GM12878 (cell line): ENCODE measurements around the gene ZFR. TPM values are rescaled to one million over a fixed set of nuclear protein-coding genes. Genes with fewer than 3 reads are reported as not detected.

Source experiments
- BACH1 ChIP-seq: fragments of 450-650 bp; IDR thresholded peaks from 2 replicates; pipeline ENCODE4 v1.6.1; 2017; ENCODE audit warnings: mild to moderate bottlenecking, borderline replicate concordance
- BCL3 ChIP-seq: IDR thresholded peaks from 2 replicates; pipeline ENCODE4 v1.6.1; 2011; ENCODE audit warnings: borderline replicate concordance, low read depth, mild to moderate bottlenecking, moderate library complexity, low read length; ENCODE audit not compliant: insufficient read depth, poor library complexity, severe bottlenecking
- FOXK2 ChIP-seq: fragments of 450-650 bp; IDR thresholded peaks from 2 replicates; pipeline ENCODE4 v1.6.1; 2017; ENCODE audit warnings: mild to moderate bottlenecking, moderate library complexity
- GATAD2B ChIP-seq: fragments of 450-650 bp; conservative IDR thresholded peaks from 2 replicates; pipeline ENCODE4 v1.6.1; 2017; ENCODE audit warnings: low read depth, mild to moderate bottlenecking, moderate library complexity
- HCFC1 ChIP-seq: fragments of 150-350 bp; IDR thresholded peaks from 2 replicates; pipeline ENCODE4 v1.6.1; 2014; ENCODE audit warnings: low read length
- IKZF1 ChIP-seq: fragments of 450-650 bp; conservative IDR thresholded peaks from 2 replicates; pipeline ENCODE4 v1.6.1; 2017; ENCODE audit warnings: antibody characterized with exemption, mild to moderate bottlenecking
- MEF2B ChIP-seq: fragments of 450-650 bp; IDR thresholded peaks from 2 replicates; pipeline ENCODE4 v1.6.1; 2018; ENCODE audit warnings: mild to moderate bottlenecking, moderate library complexity; ENCODE audit not compliant: partially characterized antibody, poor library complexity, severe bottlenecking
- MXI1 ChIP-seq: fragments of 150-350 bp; IDR thresholded peaks from 2 replicates; pipeline ENCODE4 v1.6.1; 2011; ENCODE audit warnings: low read depth, mild to moderate bottlenecking, inconsistent platforms, low read length, improper control_type of control experiment
- POLR2AphosphoS2 ChIP-seq: IDR thresholded peaks from 2 replicates; pipeline ENCODE4 v1.6.1; 2011; ENCODE audit warnings: low read depth, mild to moderate bottlenecking, low read length, improper control_type of control experiment, moderate library complexity
- RBBP5 ChIP-seq: fragments of 200-600 bp; sonication (generic); conservative IDR thresholded peaks from 2 replicates; pipeline ENCODE4 v1.6.1; 2016
- RUNX3 ChIP-seq: IDR thresholded peaks from 2 replicates; pipeline ENCODE4 v1.6.1; 2012; ENCODE audit warnings: low read length, inconsistent platforms
- SMAD1 ChIP-seq: fragments of 450-650 bp; IDR thresholded peaks from 2 replicates; pipeline ENCODE4 v1.6.1; 2018; ENCODE audit warnings: mild to moderate bottlenecking, low read depth; ENCODE audit not compliant: partially characterized antibody
- SMC3 ChIP-seq: IDR thresholded peaks from 2 replicates; pipeline ENCODE4 v1.6.1; 2011; ENCODE audit warnings: low read length, improper control_type of control experiment, borderline replicate concordance
- SREBF2 ChIP-seq: IDR thresholded peaks from 2 replicates; pipeline ENCODE4 v1.6.1; 2012; ENCODE audit warnings: mild to moderate bottlenecking, low read length
- SUPT20H ChIP-seq: IDR thresholded peaks from 2 replicates; pipeline ENCODE4 v1.6.1; 2011; ENCODE audit warnings: low read depth, mild to moderate bottlenecking, low read length, moderate library complexity, borderline replicate concordance; ENCODE audit not compliant: control insufficient read depth
- TCF12 ChIP-seq: IDR thresholded peaks from 2 replicates; pipeline ENCODE4 v1.6.1; 2011; ENCODE audit warnings: low read depth, mild to moderate bottlenecking, low read length
- YBX1 ChIP-seq: fragments of 450-650 bp; IDR thresholded peaks from 2 replicates; pipeline ENCODE4 v1.6.1; 2016; ENCODE audit warnings: antibody characterized with exemption
- ZNF207 ChIP-seq: fragments of 450-650 bp; IDR thresholded peaks from 2 replicates; pipeline ENCODE4 v1.6.1; 2014; ENCODE audit warnings: antibody characterized with exemption, mild to moderate bottlenecking, borderline replicate concordance
- ZNF24 ChIP-seq: fragments of 450-650 bp; IDR thresholded peaks from 2 replicates; pipeline ENCODE4 v1.6.1; 2017; ENCODE audit warnings: antibody characterized with exemption, mild to moderate bottlenecking
- polyA plus RNA-seq, 11 experiments: library from polyadenylated mRNA; depleted of rRNA in 4 of 11; unstranded in 6 of 11; stranded (reverse) in 5 of 11; fragments of >200 nt; fragmentation: Nextera tagmentation in 4 of 11; fragmentation: Illumina TruSeq in 1 of 11; extraction: Ambion mirVana in 4 of 11; extraction: Trizol in 1 of 11; gene quantifications; 1 replicate in 1 of 11; 2 replicates in 10 of 11; pipeline versions ENCODE4 v1.2.1 to v1.2.3, GENCODE V29; 2011 to 2016; ENCODE audit warnings: inconsistent platforms in 2 of 11, missing spikeins in 2 of 11, low read depth in 1 of 11
- total RNA-seq, 4 experiments: library from RNA; depleted of rRNA in 3 of 4; stranded (reverse); fragments of >200 nt in 3 of 4; fragmentation: Illumina TruSeq in 1 of 4; extraction: Trizol in 1 of 4; gene quantifications; 2 replicates each; pipeline versions ENCODE4 v1.2.1 to v1.2.3, GENCODE V29; 2013 to 2021
- TF ChIP-seq, protein P1 (sequence below): IDR thresholded peaks from 2 replicates; pipeline ENCODE4 v1.6.1; 2011; ENCODE audit warnings: borderline replicate concordance, low read depth, mild to moderate bottlenecking, moderate library complexity, mixed read lengths, low read length; ENCODE audit not compliant: insufficient read depth; ENCODE audit errors: extremely low read length
- TF ChIP-seq, protein P2 (sequence below): IDR thresholded peaks from 2 replicates; pipeline ENCODE4 v1.6.1; 2012; ENCODE audit warnings: low read depth, low read length, improper control_type of control experiment
- TF ChIP-seq, protein P3 (sequence below): fragments of 450-650 bp; IDR thresholded peaks from 2 replicates; pipeline ENCODE4 v1.6.1; 2018; ENCODE audit warnings: mild to moderate bottlenecking, low read depth, moderate library complexity; ENCODE audit not compliant: partially characterized antibody
- TF ChIP-seq, protein P4 (sequence below): fragments of 450-650 bp; IDR thresholded peaks from 2 replicates; pipeline ENCODE4 v1.6.1; 2018; ENCODE audit warnings: borderline replicate concordance, mild to moderate bottlenecking; ENCODE audit not compliant: partially characterized antibody

Gene ZFR
- total and polyA plus RNA-seq, 10 of the 15 experiments (the other 5 are each of a cell fraction or from before 2014, with no cell fraction given): 33.7 to 90.6 (median 72.9) TPM

- TF ChIP-seq, protein P1, sequence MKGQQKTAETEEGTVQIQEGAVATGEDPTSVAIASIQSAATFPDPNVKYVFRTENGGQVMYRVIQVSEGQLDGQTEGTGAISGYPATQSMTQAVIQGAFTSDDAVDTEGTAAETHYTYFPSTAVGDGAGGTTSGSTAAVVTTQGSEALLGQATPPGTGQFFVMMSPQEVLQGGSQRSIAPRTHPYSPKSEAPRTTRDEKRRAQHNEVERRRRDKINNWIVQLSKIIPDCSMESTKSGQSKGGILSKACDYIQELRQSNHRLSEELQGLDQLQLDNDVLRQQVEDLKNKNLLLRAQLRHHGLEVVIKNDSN: no peak
- TF ChIP-seq RBBP5: no peak
- no peak for TF ChIP-seq YBX1
- TF ChIP-seq POLR2AphosphoS2: no peak
- TF ChIP-seq BACH1: peak; percentile 90
- TF ChIP-seq GATAD2B: peak; percentile 96; the same call in 1 of the 2 replicates
- TF ChIP-seq, protein P2, sequence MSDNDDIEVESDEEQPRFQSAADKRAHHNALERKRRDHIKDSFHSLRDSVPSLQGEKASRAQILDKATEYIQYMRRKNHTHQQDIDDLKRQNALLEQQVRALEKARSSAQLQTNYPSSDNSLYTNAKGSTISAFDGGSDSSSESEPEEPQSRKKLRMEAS: peak; percentile 48; the same call in 1 of the 2 replicates
- no peak for TF ChIP-seq HCFC1
- TF ChIP-seq SMAD1: no peak
- no peak for TF ChIP-seq MEF2B
- TF ChIP-seq, protein P3, sequence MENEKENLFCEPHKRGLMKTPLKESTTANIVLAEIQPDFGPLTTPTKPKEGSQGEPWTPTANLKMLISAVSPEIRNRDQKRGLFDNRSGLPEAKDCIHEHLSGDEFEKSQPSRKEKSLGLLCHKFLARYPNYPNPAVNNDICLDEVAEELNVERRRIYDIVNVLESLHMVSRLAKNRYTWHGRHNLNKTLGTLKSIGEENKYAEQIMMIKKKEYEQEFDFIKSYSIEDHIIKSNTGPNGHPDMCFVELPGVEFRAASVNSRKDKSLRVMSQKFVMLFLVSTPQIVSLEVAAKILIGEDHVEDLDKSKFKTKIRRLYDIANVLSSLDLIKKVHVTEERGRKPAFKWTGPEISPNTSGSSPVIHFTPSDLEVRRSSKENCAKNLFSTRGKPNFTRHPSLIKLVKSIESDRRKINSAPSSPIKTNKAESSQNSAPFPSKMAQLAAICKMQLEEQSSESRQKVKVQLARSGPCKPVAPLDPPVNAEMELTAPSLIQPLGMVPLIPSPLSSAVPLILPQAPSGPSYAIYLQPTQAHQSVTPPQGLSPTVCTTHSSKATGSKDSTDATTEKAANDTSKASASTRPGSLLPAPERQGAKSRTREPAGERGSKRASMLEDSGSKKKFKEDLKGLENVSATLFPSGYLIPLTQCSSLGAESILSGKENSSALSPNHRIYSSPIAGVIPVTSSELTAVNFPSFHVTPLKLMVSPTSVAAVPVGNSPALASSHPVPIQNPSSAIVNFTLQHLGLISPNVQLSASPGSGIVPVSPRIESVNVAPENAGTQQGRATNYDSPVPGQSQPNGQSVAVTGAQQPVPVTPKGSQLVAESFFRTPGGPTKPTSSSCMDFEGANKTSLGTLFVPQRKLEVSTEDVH: no peak
- no peak for TF ChIP-seq SREBF2
- peak; percentile 61; the same call in 1 of the 2 replicates for TF ChIP-seq TCF12
- TF ChIP-seq SMC3: no peak; the same call in 1 of the 2 replicates
- TF ChIP-seq RUNX3: peak; percentile 67
- TF ChIP-seq, protein P4, sequence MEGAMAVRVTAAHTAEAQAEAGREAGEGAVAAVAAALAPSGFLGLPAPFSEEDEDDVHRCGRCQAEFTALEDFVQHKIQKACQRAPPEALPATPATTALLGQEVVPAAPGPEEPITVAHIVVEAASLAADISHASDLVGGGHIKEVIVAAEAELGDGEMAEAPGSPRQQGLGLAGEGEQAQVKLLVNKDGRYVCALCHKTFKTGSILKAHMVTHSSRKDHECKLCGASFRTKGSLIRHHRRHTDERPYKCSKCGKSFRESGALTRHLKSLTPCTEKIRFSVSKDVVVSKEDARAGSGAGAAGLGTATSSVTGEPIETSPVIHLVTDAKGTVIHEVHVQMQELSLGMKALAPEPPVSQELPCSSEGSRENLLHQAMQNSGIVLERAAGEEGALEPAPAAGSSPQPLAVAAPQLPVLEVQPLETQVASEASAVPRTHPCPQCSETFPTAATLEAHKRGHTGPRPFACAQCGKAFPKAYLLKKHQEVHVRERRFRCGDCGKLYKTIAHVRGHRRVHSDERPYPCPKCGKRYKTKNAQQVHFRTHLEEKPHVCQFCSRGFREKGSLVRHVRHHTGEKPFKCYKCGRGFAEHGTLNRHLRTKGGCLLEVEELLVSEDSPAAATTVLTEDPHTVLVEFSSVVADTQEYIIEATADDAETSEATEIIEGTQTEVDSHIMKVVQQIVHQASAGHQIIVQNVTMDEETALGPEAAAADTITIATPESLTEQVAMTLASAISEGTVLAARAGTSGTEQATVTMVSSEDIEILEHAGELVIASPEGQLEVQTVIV: no peak
- TF ChIP-seq ZNF207: peak; percentile 45
- TF ChIP-seq MXI1: 0 out of 2 replicates have a peak, but pooled peaks have one; percentile 64
- TF ChIP-seq ZNF24: 0 out of 2 replicates have a peak, but pooled peaks have one; percentile 36
- TF ChIP-seq FOXK2: no peak
- TF ChIP-seq IKZF1: peak; percentile 78
- TF ChIP-seq BCL3: no peak
- TF ChIP-seq SUPT20H: no peak
Observed at GRCh38 chr5:32312595-32313332, 131.8 kb downstream of the ZFR start, which contains the start of gene MTMR12 (continued).
